HepG2 (cell line): Measurements from ENCODE around the gene RBM12. TPM values are rescaled to one million over a fixed set of nuclear protein-coding genes. Genes with fewer than 3 reads are reported as not detected.

Source experiments
- AKAP8 ChIP-seq: sonication (generic); formaldehyde crosslinking; IDR thresholded peaks from 2 replicates; pipeline ENCODE4 v1.5.1; 2020; ENCODE audit warnings: mild to moderate bottlenecking, missing genetic modification reagents
- ATF1 ChIP-seq: IDR thresholded peaks from 2 replicates; pipeline ENCODE4 v1.6.1; 2016; ENCODE audit warnings: mild to moderate bottlenecking, control low read depth
- DMAP1 ChIP-seq: IDR thresholded peaks from 2 replicates; pipeline ENCODE4 v1.6.1; 2016
- GATAD1 ChIP-seq: IDR thresholded peaks from 2 replicates; pipeline ENCODE4 v1.6.1; 2016; ENCODE audit warnings: missing genetic modification reagents, missing compliant biosample characterization
- GPN1 ChIP-seq: sonication (generic); formaldehyde crosslinking; IDR thresholded peaks from 2 replicates; pipeline ENCODE4 v1.5.1; 2020; ENCODE audit warnings: missing genetic modification reagents, borderline replicate concordance
- HNRNPK ChIP-seq: fragments of 200-400 bp; formaldehyde crosslinking; IDR thresholded peaks from 2 replicates; pipeline ENCODE4 v1.6.1; 2018; ENCODE audit warnings: low read length, low read depth, moderate library complexity, mild to moderate bottlenecking; ENCODE audit not compliant: poor library complexity, severe bottlenecking
- HOXA3 ChIP-seq: sonication (generic); formaldehyde crosslinking; IDR thresholded peaks from 2 replicates; pipeline ENCODE4 v1.5.0; 2020; ENCODE audit warnings: missing genetic modification reagents
- ISX ChIP-seq: sonication (generic); formaldehyde crosslinking; conservative IDR thresholded peaks from 2 replicates; pipeline ENCODE4 v1.5.0; 2020; ENCODE audit warnings: missing genetic modification reagents
- MBNL3 ChIP-seq: fragments of 250-450 bp; sonication (Bioruptor Pico); conservative IDR thresholded peaks from 2 replicates; pipeline ENCODE4 v1.8.0; 2022; ENCODE audit warnings: mild to moderate bottlenecking, inconsistent platforms
- MTA1 ChIP-seq: sonication (generic); formaldehyde crosslinking; IDR thresholded peaks from 2 replicates; pipeline ENCODE4 v1.4.0; 2020; ENCODE audit warnings: missing genetic modification reagents, mild to moderate bottlenecking, borderline replicate concordance
- NCOA2 ChIP-seq: sonication (generic); formaldehyde crosslinking; IDR thresholded peaks from 2 replicates; pipeline ENCODE4 v1.8.0; 2022; ENCODE audit warnings: inconsistent platforms
- NFKB2 ChIP-seq: sonication (generic); formaldehyde crosslinking; IDR thresholded peaks from 2 replicates; pipeline ENCODE4 v1.4.0; 2020; ENCODE audit warnings: missing genetic modification reagents, borderline replicate concordance
- NFYB ChIP-seq: sonication (generic); formaldehyde crosslinking; IDR thresholded peaks from 2 replicates; pipeline ENCODE4 v1.4.0; 2020; ENCODE audit warnings: missing genetic modification reagents
- SAFB2 ChIP-seq: sonication (generic); formaldehyde crosslinking; IDR thresholded peaks from 2 replicates; pipeline ENCODE4 v1.5.1; 2020; ENCODE audit warnings: missing genetic modification reagents, low read depth, mild to moderate bottlenecking, borderline replicate concordance
- TAF15 ChIP-seq: fragments of 200-400 bp; formaldehyde crosslinking; IDR thresholded peaks from one replicate; pipeline ENCODE4 v1.6.1; 2018; ENCODE audit warnings: mild to moderate bottlenecking, low read depth, low read length; ENCODE audit not compliant: poor library complexity, severe bottlenecking
- TCF7L2 ChIP-seq: IDR thresholded peaks from 2 replicates; pipeline ENCODE4 v1.6.1; 2011; ENCODE audit warnings: mild to moderate bottlenecking, low read depth, low read length, moderate library complexity
- ZNF552 ChIP-seq: sonication (generic); formaldehyde crosslinking; IDR thresholded peaks from 2 replicates; pipeline ENCODE4 v1.9.0; 2022; ENCODE audit warnings: missing genetic modification reagents, mild to moderate bottlenecking, borderline replicate concordance
- ZNF713 ChIP-seq: sonication (generic); formaldehyde crosslinking; IDR thresholded peaks from 2 replicates; pipeline ENCODE4 v1.4.0; 2020; ENCODE audit warnings: mild to moderate bottlenecking, missing genetic modification reagents
- ZNF781 ChIP-seq: sonication (generic); formaldehyde crosslinking; IDR thresholded peaks from 2 replicates; pipeline ENCODE4 v1.5.1; 2020; ENCODE audit warnings: borderline replicate concordance, mild to moderate bottlenecking, missing genetic modification reagents; ENCODE audit errors: not compliant biosample characterization
- polyA plus RNA-seq, 8 experiments: library from polyadenylated mRNA; depleted of rRNA in 3 of 8; stranded (reverse) in 7 of 8; unstranded in 1 of 8; fragments of >200 nt; fragmentation: Illumina TruSeq in 4 of 8; extraction: Trizol in 4 of 8; gene quantifications; 2 replicates each; pipeline versions ENCODE4 v1.2.1 to v1.2.3, GENCODE V29; 2011 to 2016; ENCODE audit warnings: low read depth in 4 of 8, missing spikeins in 1 of 8, mixed read lengths in 1 of 8; ENCODE audit not compliant: insufficient read depth in 1 of 8
- total RNA-seq, 5 experiments: library from RNA; depleted of rRNA; stranded (reverse); fragments of >200 nt; fragmentation: Illumina TruSeq; extraction: Trizol; gene quantifications; 2 replicates each; pipeline ENCODE4 v1.2.3, GENCODE V29; 2016; ENCODE audit warnings: low read depth in 1 of 5
- TF ChIP-seq, protein P1 (sequence below): sonication (generic); formaldehyde crosslinking; IDR thresholded peaks from 2 replicates; pipeline ENCODE4 v1.8.1; 2022; ENCODE audit warnings: low read depth, mild to moderate bottlenecking, missing genetic modification reagents
- TF ChIP-seq, protein P2 (sequence below): sonication (generic); formaldehyde crosslinking; IDR thresholded peaks from 2 replicates; pipeline ENCODE4 v1.8.1; 2023; ENCODE audit warnings: missing genetic modification reagents, mild to moderate bottlenecking, borderline replicate concordance
- TF ChIP-seq, protein P3 (sequence below): sonication (generic); formaldehyde crosslinking; IDR thresholded peaks from 2 replicates; pipeline ENCODE4 v1.4.0; 2020; ENCODE audit warnings: mild to moderate bottlenecking, missing genetic modification reagents

Gene RBM12
- total and polyA plus RNA-seq, 2 of the 13 experiments (the other 11 are each of a cell fraction or from before 2014, with no cell fraction given), result 97.9 to 104 TPM

DNA sequence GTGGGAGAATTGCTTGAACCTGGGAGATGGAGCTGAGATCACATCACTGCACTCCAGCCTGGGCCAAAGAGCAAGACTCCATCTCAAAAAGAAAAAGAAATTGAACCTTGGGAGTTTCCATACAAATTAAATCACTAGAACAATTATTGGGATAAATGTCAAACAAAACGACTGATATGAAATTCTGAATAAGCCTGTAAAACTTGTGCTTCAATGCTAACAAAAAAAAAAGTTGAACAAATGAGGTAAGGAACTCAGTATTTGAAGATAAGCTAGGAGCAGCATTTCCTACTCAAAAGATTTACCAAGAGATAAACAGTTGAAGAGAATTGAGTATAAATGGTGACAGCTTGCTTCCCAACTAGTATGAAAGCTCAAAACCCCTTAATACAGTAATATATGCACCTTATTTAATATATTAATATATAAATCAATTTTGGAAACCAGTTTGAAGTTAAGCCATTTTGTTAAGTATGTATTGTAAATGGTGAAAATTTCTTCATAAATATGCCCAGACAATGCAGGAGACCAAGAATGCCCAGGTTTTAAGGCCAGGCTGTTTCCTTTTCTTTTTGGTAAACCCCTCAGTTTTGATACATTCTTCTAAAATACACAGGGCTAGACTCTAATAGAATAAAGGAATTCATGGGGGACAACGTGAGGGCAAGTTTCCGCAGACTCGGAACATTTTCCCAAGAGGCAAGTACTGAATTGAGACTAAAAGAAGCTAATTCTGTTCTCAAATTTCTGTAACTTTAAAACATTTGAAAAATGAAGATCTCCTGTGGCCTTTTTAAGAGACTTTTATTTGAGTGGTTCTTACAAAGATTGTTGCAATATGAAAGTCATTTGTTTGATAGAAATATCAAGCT is 38.4 kb upstream of the RBM12 start (continued):
- TF ChIP-seq, protein P1, sequence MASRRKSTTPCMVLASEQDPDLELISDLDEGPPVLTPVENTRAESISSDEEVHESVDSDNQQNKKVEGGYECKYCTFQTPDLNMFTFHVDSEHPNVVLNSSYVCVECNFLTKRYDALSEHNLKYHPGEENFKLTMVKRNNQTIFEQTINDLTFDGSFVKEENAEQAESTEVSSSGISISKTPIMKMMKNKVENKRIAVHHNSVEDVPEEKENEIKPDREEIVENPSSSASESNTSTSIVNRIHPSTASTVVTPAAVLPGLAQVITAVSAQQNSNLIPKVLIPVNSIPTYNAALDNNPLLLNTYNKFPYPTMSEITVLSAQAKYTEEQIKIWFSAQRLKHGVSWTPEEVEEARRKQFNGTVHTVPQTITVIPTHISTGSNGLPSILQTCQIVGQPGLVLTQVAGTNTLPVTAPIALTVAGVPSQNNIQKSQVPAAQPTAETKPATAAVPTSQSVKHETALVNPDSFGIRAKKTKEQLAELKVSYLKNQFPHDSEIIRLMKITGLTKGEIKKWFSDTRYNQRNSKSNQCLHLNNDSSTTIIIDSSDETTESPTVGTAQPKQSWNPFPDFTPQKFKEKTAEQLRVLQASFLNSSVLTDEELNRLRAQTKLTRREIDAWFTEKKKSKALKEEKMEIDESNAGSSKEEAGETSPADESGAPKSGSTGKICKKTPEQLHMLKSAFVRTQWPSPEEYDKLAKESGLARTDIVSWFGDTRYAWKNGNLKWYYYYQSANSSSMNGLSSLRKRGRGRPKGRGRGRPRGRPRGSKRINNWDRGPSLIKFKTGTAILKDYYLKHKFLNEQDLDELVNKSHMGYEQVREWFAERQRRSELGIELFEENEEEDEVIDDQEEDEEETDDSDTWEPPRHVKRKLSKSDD (CRISPR knock-in tag), result no peak
- no peak for TF ChIP-seq ISX (CRISPR knock-in tag)
- no peak for TF ChIP-seq MTA1 (CRISPR knock-in tag)
- no peak for TF ChIP-seq ZNF781 (CRISPR knock-in tag)
- TF ChIP-seq HNRNPK, result peak; percentile 2
- no peak for TF ChIP-seq SAFB2
- TF ChIP-seq, protein P2, sequence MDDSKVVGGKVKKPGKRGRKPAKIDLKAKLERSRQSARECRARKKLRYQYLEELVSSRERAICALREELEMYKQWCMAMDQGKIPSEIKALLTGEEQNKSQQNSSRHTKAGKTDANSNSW (CRISPR knock-in tag), result no peak
- no peak for TF ChIP-seq DMAP1 (CRISPR knock-in tag)
- no peak for TF ChIP-seq TAF15
- TF ChIP-seq GATAD1 (CRISPR knock-in tag), result no peak
- no peak for TF ChIP-seq AKAP8
- TF ChIP-seq ZNF713 (CRISPR knock-in tag), result no peak
- TF ChIP-seq ATF1 (CRISPR knock-in tag), result no peak
- TF ChIP-seq, protein P3, sequence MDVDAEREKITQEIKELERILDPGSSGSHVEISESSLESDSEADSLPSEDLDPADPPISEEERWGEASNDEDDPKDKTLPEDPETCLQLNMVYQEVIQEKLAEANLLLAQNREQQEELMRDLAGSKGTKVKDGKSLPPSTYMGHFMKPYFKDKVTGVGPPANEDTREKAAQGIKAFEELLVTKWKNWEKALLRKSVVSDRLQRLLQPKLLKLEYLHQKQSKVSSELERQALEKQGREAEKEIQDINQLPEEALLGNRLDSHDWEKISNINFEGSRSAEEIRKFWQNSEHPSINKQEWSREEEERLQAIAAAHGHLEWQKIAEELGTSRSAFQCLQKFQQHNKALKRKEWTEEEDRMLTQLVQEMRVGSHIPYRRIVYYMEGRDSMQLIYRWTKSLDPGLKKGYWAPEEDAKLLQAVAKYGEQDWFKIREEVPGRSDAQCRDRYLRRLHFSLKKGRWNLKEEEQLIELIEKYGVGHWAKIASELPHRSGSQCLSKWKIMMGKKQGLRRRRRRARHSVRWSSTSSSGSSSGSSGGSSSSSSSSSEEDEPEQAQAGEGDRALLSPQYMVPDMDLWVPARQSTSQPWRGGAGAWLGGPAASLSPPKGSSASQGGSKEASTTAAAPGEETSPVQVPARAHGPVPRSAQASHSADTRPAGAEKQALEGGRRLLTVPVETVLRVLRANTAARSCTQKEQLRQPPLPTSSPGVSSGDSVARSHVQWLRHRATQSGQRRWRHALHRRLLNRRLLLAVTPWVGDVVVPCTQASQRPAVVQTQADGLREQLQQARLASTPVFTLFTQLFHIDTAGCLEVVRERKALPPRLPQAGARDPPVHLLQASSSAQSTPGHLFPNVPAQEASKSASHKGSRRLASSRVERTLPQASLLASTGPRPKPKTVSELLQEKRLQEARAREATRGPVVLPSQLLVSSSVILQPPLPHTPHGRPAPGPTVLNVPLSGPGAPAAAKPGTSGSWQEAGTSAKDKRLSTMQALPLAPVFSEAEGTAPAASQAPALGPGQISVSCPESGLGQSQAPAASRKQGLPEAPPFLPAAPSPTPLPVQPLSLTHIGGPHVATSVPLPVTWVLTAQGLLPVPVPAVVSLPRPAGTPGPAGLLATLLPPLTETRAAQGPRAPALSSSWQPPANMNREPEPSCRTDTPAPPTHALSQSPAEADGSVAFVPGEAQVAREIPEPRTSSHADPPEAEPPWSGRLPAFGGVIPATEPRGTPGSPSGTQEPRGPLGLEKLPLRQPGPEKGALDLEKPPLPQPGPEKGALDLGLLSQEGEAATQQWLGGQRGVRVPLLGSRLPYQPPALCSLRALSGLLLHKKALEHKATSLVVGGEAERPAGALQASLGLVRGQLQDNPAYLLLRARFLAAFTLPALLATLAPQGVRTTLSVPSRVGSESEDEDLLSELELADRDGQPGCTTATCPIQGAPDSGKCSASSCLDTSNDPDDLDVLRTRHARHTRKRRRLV, result no peak
- no peak for TF ChIP-seq ZNF552 (CRISPR knock-in tag)
- TF ChIP-seq MBNL3 (CRISPR knock-in tag), result no peak
- TF ChIP-seq NFKB2 (CRISPR knock-in tag), result no peak
- peak; percentile 35; the same call in 1 of the 2 replicates for TF ChIP-seq NCOA2
- no peak for TF ChIP-seq HOXA3
- no peak for TF ChIP-seq GPN1 (CRISPR knock-in tag)
- TF ChIP-seq NFYB (CRISPR knock-in tag), result no peak
- TF ChIP-seq TCF7L2, result 0 out of 2 replicates have a peak, but pooled peaks have one; percentile 31
